D721Med (cell line): Measurements from ENCODE around the gene HMCN1.

Experiments used
- DNase-seq: peaks from one replicate; pipeline ENCODE4 v3.0.0; 2011; ENCODE audit warnings: low spot score; ENCODE audit not compliant: insufficient read length
- FAIRE-seq: peaks from 2 replicates; lab custom pipeline; 2011; peaks lifted over from hg19 to GRCh38; lab: Jason Lieb, UNC
- CTCF ChIP-seq: IDR thresholded peaks from 2 replicates; pipeline ENCODE4 v1.5.1; 2012; ENCODE audit warnings: mild to moderate bottlenecking, control low read depth; ENCODE audit not compliant: insufficient read depth; ENCODE audit errors: missing control alignments

HMCN1 gene

GRCh38 chr1:185803241-185803640 is 69.0 kb downstream of the HMCN1 start:
- TF ChIP-seq CTCF, result no peak
- no peak for DNase-seq
- FAIRE-seq, result peak; percentile 44

GRCh38 chr1:185804206-185804605 is 70.0 kb downstream of the HMCN1 start:
- FAIRE-seq, result peak; percentile 38
- no peak for DNase-seq
- no peak for TF ChIP-seq CTCF

- no peak for DNase-seq
- TF ChIP-seq CTCF, result no peak
- FAIRE-seq, result no peak
These were observed 70.4 kb downstream of the HMCN1 start for GRCh38 chr1:185804608-185805007.

- no peak for TF ChIP-seq CTCF
- peak; percentile 81 for FAIRE-seq
- no peak for DNase-seq
These were observed 73.1 kb downstream of the HMCN1 start for GRCh38 chr1:185807275-185807674.

- TF ChIP-seq CTCF, result no peak
- DNase-seq (no peak), FAIRE-seq (no peak)
These were observed 74.4 kb downstream of the HMCN1 start for GRCh38 chr1:185808631-185809030.

GRCh38 chr1:185811073-185811709 is 77.0 kb downstream of the HMCN1 start:
- FAIRE-seq (peak; percentile 76), DNase-seq (no peak)
- no peak for TF ChIP-seq CTCF

- TF ChIP-seq CTCF, result no peak
- FAIRE-seq, result peak; percentile 38
- DNase-seq, result no peak
These were observed 78.7 kb downstream of the HMCN1 start for GRCh38 chr1:185812934-185813333.
